Jurkat, Clone E6-1 (cell line): Measurements from ENCODE around the gene TTBK2.

ENCODE experiments used
- DNase-seq: peaks from one replicate; pipeline ENCODE4 v3.0.0-alpha.2; 2011; ENCODE audit warnings: low read depth, low spot score
- H3K4me3 ChIP-seq: 2 replicates; pipeline ENCODE4 v1.5.1; 2011; ENCODE audit warnings: mild to moderate bottlenecking, low read length, control low read depth, moderate library complexity

TTBK2 gene

GRCh38 chr15:42846647-42847046 lies 73.9 kb downstream of the TTBK2 start:
- H3K4me3 ChIP-seq, result no peak overlapping the region
- DNase-seq, result no peak

DNA sequence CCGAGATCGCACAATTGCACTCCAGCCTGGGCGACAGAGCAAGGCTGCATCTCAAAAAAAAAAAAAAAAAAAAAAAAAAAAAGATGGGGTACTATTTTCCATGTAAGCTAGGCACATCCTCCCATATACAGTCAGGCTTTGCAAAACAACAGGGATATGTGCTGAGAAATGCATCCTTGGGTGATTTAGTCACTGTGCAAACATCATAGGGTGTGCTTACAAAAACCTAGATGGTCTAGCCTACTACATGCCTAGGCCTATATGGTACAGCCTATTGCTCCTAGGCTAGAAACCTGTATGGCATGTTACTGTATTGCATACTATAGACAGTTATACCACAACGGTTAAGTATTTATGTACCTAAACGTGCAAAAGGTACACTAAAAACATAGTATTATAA lies 75.0 kb downstream of the TTBK2 start:
- no peak overlapping the region for H3K4me3 ChIP-seq
- DNase-seq, result no peak

DNA sequence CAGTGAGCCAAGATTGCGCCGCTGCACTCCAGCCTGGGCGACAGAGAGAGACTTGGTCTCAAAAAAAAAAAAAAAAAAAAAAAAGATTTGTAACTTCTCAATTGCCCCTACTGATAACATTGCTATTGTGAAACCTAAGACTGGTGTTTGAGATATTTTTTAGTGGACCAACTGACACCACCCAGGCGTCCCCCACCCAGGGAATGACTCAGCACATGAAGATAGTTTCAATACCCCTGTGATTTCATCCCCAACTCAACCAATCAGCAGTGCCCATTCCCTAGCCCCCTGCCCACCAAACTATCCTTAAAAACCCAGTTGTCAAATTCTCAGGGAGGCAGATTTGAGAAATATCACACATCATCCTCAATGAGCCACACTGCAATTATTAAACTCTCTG lies 76.9 kb downstream of the TTBK2 start:
- DNase-seq, result no peak

GRCh38 chr15:42836251-42836650 lies 84.3 kb downstream of the TTBK2 start:
- no peak for DNase-seq
- no peak overlapping the region for H3K4me3 ChIP-seq

More for the DNA sequence above, 76.9 kb downstream of the TTBK2 start:
- H3K4me3 ChIP-seq, result no peak overlapping the region

- DNase-seq, result no peak
- H3K4me3 ChIP-seq, result no peak overlapping the region
Observed at GRCh38 chr15:42832576-42832975, 88.0 kb downstream of the TTBK2 start.

GRCh38 chr15:42826251-42826890 lies 94.2 kb downstream of the TTBK2 start:
- DNase-seq, result no peak
- no peak overlapping the region for H3K4me3 ChIP-seq

- no peak overlapping the region for H3K4me3 ChIP-seq
- DNase-seq, result no peak
Observed at GRCh38 chr15:42825599-42825998, 95.0 kb downstream of the TTBK2 start.

DNA sequence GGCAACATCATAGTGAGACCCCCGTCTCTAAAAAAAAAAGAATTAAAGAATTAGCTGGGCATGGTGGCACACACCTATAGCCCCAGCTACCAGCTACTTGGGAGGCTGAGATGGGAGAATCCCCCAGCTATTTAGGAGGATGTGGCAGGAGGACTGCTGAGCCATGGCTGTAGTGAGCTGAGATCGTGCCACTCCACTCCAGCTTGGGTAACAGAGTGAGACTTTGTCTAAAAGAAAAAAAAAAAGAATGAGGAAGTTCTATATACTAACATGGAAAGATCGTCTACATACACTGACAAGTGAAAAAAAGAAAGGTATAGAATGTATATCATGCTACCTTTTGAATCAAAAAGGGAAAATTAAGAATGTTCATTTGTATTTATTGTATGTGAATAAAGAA lies 99.8 kb downstream of the TTBK2 start:
- no peak overlapping the region for H3K4me3 ChIP-seq
- DNase-seq, result no peak

- H3K4me3 ChIP-seq, result no peak overlapping the region
- no peak for DNase-seq
Observed at GRCh38 chr15:42819786-42820185, 100.8 kb downstream of the TTBK2 start.

GRCh38 chr15:42811433-42811832 lies 109.1 kb downstream of the TTBK2 start:
- no peak for DNase-seq
- H3K4me3 ChIP-seq, result no peak overlapping the region

DNA sequence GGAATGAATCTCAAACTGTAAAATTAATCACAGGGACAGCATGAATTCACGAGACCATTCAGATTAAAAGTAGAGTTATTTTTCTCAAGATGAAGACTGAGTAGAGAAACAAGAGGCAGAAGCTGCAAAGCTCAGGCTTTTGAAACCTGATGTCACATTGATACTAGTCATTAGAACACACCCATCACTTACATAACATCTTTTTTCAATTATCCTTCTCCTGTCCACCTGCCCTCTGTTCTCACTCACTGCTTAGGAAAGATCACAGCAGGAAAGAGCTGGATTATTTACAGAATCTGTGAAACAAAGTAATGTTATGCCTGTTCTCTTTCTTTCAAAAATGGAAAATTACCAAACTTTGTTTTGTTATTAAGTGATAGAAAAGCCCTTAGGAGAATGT lies 111.7 kb downstream of the TTBK2 start:
- H3K4me3 ChIP-seq, result no peak overlapping the region
- no peak for DNase-seq

DNA sequence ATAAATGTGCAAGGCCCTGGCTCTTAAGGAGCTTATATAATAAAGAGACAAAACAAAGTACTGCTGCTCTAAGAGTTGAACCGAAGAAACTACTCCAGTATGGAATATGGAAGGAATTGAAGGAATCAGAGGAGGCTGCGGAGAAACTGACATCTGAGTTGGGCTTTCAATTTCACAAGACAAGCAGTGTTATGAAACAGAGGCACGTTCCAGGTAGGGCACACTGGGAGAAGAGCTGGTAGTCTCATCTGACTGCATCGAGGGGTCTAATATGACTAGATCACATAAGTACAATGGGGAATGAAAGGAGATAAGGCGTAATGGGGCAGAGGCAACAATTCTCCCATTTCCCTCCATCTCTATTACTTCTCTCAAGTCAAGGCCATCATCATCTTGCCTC lies 115.3 kb downstream of the TTBK2 start:
- no peak overlapping the region for H3K4me3 ChIP-seq
- DNase-seq, result no peak

DNA sequence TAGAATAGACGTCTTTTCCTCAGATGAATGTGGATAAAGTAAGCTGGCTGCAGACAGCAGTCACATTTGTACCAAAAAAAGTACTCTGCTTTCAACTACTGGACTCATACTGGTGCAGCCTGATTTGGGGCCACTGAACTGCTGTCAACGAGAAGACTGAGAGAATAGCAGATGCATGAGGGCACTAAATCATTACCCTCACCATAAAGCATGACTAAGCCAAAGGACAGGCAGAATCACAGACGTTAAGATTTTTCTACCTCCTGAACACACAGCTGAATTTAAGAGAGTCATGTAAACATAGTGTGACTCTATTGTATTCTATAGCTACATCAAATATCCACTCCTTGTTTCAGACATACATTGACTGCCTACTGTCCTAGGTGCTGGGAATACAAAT lies 115.8 kb downstream of the TTBK2 start:
- no peak overlapping the region for H3K4me3 ChIP-seq
- DNase-seq, result no peak

DNA sequence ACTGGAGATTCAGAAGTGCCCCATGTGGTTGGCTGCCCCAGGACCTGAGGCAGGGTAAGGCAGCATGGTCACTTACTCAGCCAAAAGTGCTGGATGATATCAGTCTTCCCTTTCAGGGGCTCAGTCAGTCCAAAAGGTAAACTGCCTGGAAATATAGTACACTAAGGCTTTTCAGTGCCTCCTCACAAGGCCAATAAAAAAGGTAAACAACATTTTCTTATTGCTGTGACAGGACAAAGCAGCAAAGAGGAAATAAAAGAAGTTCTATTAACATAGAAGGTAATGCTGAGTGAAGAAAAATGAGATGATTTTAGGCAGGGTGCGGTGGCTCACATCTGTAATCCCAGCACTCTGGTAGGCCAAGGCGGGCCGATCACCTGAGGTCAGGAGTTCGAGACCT lies 117.1 kb downstream of the TTBK2 start:
- DNase-seq, result no peak
- no peak overlapping the region for H3K4me3 ChIP-seq

- H3K4me3 ChIP-seq, result no peak overlapping the region
- no peak for DNase-seq
Observed at GRCh38 chr15:42802168-42802567, 118.4 kb downstream of the TTBK2 start.

GRCh38 chr15:42800731-42801474 lies 119.7 kb downstream of the TTBK2 start:
- DNase-seq, result no peak
- H3K4me3 ChIP-seq, result no peak overlapping the region

- H3K4me3 ChIP-seq, result no peak overlapping the region
- DNase-seq, result no peak
Observed at GRCh38 chr15:42798802-42799201, 121.8 kb downstream of the TTBK2 start.

- no peak for DNase-seq
- H3K4me3 ChIP-seq, result no peak overlapping the region
Observed at GRCh38 chr15:42796955-42797782, 123.4 kb downstream of the TTBK2 start.

DNA sequence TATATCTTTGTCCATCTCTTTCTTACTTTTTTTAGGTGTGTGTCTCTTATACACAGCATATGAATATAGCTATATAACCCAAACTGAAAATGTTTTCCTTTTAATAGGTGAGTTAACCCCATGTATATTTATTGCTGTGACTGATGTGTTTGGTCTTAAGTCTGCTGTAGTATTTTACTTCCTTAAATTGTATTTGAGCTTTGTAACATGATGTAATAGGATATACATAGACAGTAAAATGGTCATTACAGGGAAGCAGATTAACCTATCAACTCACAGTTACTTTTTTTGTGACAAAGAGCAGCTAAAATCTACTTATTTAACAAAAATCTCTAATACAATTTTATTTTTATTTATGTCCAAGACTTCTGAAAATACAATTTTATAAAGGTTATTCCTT lies 131.9 kb downstream of the TTBK2 start:
- H3K4me3 ChIP-seq, result no peak overlapping the region
- DNase-seq, result no peak

GRCh38 chr15:42786978-42787377 lies 133.6 kb downstream of the TTBK2 start:
- H3K4me3 ChIP-seq, result no peak overlapping the region
- no peak for DNase-seq
